HG02938 (cell line): ENCODE data around the gene MRPS5.

Experiments
- ATAC-seq: cut with Tn5 transposase; IDR thresholded peaks from one replicate; pipeline ENCODE4 v1.9.1; 2021; ENCODE audit warnings: mild to moderate bottlenecking, moderate library complexity; ENCODE audit not compliant: unreplicated experiment

The MRPS5 gene

DNA sequence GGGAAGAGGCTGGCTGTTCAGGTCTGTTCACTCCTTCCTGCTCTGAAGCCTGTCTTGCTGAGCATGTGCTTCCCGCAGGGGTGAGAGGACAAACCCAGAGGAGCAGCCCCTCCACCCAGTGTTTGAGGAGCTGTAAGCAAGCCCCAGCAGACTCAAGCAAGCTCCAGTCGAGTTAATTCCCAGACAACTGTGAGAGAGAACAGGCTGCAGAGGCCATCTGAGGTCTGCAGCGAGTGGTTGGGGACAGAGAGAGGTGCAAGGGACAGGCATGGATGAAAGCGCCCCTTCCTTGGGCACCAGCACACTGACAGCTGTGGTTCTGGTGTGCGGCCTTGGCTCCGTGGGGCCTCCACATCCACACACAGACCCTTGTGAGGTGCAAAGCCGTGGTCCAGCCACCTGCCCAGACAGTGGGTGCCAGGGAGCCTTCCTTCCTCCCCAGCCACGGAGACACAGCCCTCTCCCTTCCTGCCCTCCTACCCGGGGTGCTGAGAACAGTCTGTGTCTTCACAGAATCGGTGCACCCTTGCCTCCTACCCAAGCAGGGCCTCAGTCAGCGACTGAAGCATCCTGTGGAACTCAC is 59.9 kb downstream of the MRPS5 start:
- ATAC-seq: no peak

DNA sequence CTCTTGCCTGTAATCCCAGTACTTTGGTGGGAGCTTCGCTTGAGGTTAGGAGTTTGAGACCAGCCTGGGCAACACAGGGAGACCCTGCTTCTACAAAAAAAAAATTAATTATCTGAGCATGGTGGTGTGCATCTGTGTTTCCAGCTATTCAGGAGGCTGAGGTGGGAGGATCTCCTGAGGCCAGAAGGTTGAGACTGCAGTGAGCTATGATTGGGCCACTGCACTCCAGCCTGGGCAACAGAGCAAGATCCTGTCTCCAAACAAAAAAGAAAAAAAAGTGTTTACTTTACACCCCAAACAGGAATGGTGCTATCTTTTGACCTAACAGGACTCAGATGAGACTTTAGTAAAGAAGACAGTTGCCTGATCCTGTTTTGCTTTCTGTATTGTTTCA is 60.5 kb downstream of the MRPS5 start:
- ATAC-seq: no peak

DNA sequence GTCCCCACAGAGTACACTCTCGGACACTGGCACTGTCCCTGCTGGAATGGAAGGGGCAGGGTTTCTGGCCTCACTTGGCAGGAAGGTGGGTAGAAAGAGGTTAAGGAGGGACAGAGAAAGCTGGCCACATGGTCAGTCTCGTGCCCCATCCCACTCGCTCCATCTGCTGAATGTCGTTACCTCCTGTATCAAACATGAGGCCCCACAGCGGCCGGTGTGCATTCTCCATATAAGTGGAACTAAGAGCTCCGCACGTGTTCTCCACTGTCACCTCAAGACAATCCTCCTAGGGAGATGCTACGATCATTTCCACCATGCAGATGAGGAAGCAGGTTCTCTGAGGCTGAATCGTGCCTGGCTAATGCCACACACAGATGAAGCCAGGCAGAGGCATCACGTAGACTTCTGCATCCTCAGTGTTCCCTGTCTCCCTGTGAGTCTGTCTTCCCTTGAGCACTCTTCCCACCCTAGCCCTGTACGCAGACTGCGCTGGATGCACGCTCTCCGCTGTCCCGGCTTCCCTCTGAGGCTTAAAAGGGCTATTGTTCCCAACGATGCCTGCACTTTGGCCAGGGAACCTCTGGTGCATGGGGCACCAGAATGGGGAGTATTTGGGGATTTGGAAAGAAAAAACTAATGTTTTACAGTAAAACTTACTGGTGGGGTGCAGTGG is 61.0 kb downstream of the MRPS5 start:
- no peak for ATAC-seq

GRCh38 chr2:95059656-95060370 is 61.8 kb downstream of the MRPS5 start:
- no peak for ATAC-seq

GRCh38 chr2:95058989-95059641 is 62.5 kb downstream of the MRPS5 start:
- no peak for ATAC-seq

GRCh38 chr2:95058466-95058988 is 63.1 kb downstream of the MRPS5 start:
- ATAC-seq: no peak

GRCh38 chr2:95057535-95058370 is 63.9 kb downstream of the MRPS5 start:
- no peak for ATAC-seq

GRCh38 chr2:95056461-95057459 is 64.8 kb downstream of the MRPS5 start:
- ATAC-seq: no peak

GRCh38 chr2:95056044-95056443 is 65.6 kb downstream of the MRPS5 start:
- no peak for ATAC-seq

DNA sequence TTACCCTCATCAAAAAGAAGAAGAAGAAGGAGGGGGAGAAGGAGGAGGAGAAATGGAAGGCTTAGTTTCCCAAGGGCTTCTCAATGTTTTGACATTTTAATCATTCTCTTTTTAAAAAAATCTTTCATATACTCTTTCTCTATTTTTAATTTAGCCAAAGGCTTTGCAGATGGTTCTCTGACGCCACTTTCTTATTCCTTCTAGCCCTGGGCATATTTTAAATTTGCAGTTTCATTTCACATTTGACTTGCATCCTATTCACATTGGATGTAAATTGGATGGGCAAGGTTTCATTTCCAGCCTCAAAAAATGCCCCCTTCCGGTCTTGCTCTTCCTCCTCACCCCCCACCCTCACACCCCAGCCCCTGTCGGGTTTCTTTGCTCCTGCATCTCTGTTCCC is 66.3 kb downstream of the MRPS5 start:
- no peak for ATAC-seq

DNA sequence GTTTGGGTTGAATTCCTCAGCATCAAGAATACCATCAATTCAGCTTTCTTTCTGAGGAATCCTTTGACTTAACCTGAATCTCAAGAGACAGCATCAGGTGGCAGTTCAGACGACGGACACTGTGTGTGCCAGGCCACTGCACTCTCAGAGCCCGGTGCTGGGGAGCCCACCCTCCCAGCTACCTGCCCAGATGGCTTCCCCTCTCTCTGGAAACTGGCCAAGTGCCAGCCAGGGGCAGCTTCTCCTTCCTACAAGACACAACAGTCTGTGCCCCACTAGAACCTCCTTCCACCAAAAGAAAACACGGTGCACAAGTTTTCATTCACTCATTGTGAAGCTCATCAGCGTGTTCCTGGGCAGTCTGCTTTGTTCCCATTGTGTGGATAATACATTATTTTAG is 67.6 kb downstream of the MRPS5 start:
- no peak for ATAC-seq

DNA sequence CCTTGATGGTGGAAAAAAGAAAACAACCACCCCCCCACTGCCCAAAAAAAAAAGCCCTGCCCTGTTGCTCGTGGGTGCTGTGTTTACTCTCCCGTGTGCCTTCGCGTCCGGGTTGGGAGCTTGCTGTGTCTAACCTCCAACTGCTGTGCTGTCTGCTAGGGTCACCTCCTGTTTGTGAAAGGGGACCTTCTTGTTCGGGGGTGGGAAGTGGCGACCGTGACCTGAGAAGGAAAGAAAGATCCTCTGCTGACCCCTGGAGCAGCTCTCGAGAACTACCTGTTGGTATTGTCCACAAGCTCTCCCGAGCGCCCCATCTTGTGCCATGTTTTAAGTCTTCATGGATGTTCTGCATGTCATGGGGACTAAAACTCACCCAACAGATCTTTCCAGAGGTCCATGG is 68.1 kb downstream of the MRPS5 start:
- ATAC-seq: no peak

DNA sequence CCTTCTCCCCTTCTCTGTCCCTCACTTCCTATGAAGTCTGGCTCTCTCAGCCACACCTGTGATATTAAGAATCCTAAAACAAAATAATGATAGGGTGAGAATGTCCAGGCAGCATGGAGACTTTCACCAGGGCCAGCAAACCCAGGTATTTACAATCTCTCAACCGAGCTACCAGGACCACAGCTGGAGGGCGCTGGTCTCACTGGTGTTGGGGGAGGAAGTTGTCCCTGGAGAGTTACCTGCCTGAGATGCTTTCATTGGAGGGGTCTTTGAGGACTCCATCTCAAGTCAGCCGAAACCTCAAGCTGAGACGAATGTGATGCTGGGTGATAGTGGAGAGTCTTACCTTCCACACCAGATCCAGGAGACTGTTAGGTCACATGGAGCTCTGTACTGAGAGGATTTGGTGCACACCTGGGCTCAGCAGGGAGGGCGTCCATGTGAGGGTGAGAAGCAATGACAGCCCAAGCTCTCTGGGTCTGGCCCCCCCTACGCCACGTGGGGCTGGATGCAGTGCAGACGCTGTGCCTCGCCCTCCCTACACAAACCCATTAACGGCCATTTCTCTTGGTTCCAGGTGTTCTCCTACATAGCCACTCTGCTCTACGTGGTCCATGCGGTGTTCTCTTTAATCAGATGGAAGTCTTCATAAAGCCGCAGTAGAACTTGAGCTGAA is 68.7 kb downstream of the MRPS5 start:
- ATAC-seq: no peak

DNA sequence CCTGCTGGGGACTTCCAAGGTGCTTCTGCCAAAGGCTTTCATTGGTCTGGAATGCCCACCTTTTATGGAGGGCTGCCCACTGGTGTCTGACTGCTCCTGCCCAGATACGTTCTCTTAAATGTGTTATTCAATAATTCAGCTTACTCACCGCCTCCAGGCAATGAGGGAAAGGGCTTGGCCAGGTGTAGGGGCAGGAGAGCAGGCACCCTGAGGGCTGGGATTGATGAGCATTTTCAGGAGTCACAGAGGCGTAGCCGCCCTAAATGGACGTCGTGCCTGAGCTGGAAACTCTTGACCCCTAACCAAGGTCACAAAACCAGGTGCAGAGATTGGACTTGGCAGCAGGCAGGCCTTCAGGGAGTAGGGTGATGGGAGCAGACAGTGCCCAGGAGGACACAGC is 69.3 kb downstream of the MRPS5 start:
- ATAC-seq: no peak

- no peak for ATAC-seq
These were observed 70.0 kb downstream of the MRPS5 start for GRCh38 chr2:95051626-95052025.

DNA sequence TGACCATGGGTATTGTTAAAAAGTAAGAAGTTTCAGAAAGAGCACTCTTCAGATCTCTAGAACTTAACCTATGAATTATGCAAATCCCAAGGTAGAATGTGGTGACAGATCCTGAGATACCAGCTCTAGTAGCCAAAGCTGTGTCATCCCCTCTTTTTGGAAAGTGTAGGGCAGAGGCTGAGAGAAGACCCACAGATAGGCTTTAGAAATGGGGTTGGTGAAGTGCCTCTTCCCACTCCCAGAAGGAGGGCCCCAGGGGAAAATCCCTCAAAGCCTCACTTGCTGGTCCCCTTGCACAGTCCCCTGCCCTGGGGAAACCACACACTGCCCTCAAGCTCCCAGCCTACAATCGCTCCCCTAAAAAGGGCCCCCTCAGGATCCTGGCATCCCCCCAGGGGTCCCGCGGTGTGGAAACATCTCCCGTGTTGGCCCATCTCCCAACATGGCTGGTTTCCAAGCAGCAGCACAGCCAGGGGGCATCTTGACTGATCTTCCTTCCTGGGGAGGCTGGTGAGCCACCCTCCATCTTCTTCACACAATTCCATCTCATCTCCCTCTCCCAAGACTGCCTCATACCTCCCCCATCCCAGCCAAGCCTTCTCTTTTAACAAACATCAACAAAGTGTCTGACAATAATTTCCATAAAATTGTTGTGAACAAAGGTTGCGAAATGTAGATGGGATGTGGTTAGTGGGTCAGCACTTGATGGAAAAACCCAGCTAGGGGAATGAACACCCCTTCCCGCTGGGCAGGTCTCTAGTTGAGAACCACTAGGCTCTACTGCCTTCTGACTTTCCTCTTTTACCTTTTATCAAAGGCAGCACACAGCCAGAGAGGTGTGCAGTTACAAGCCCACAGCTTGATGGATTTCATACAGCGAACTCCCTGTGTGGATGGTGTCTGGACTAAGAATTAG is 71.0 kb downstream of the MRPS5 start:
- ATAC-seq: no peak

- ATAC-seq: no peak
These were observed 71.6 kb downstream of the MRPS5 start for GRCh38 chr2:95049961-95050360.

GRCh38 chr2:95049683-95049955 is 72.0 kb downstream of the MRPS5 start:
- no peak for ATAC-seq
